ENCODE results near the gene PRAMEF5.
"Not testable (repeated sequence)": the region's sequence is repeated elsewhere in the genome, so short reads cannot be mapped to it uniquely, and the experiment has no call there.

The PRAMEF5 gene

GRCh38 chr1:13253898-13254297, at the start of gene PRAMEF5:
PRAMEF5 (plus strand) TSS chr1:13254198; CDS start chr1:13259269, 5,071 bp downstream.
- DNase-seq (ENCODE audit: low read depth) = not testable (repeated sequence)

DNA sequence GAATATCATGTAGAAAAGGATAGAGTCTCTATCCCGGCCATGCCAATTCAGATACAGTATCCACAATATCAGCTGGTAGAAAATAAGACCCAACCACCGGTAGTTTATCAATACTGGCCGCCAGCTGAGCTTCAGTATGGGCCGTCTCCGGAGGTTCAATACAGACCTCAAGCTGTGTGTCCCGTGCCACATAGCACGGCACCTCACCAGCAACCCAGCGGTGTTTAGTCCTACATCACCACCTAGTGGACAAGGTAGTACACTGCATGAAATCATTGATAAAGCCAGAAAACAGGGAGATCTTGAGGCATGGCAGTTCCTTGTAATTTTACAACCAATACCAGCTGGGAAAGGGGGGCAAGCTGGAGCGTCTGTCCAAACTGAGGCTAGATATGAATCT, 45.3 kb upstream of the PRAMEF5 start:
- DNase-seq (ENCODE audit: low read depth) = not testable (repeated sequence)

DNA sequence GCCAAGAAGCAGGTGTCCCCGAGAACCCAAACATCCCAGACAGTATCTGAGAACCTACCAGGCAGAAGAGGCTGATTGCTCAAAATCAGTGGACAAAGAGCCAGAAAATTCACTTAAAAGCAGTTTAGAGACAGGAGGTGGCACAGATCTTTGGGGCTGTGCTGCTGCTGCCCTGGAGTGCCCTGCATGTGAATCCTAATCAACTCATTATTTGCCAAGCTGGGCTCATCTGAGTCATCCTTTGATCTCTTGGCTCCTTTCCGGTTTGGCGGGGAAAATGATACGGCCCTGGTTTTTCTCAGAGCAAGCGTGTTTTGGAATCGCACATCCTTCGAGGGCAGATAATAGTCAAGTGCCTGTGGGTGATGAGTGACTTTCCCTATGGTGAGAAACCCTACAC, 37.4 kb upstream of the PRAMEF5 start:
- DNase-seq (ENCODE audit: low read depth) = not testable (repeated sequence)

- DNase-seq (ENCODE audit: low read depth) = not testable (repeated sequence)
These were observed 34.8 kb upstream of the PRAMEF5 start for GRCh38 chr1:13219203-13219602.

DNA sequence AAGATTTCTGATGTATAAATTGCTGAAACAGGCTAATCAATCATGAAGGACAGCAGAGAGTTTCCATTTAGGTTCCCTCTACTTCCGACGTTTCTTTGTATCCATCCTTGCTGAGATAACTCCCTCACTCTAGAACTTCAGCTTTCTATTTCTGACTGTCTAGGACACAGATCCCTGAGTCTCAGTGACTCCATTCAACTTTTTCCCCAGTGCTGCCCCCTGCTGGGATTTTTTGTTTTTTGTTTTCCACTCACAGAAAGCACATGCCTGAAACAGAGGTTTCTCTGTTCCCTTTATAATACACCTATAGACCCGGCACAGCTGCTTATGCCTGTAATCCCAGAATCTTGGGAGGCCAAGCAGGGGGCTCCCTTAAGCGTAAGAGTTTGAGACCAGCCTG, 31.2 kb upstream of the PRAMEF5 start:
- DNase-seq (ENCODE audit: low read depth) = not testable (repeated sequence)

DNA sequence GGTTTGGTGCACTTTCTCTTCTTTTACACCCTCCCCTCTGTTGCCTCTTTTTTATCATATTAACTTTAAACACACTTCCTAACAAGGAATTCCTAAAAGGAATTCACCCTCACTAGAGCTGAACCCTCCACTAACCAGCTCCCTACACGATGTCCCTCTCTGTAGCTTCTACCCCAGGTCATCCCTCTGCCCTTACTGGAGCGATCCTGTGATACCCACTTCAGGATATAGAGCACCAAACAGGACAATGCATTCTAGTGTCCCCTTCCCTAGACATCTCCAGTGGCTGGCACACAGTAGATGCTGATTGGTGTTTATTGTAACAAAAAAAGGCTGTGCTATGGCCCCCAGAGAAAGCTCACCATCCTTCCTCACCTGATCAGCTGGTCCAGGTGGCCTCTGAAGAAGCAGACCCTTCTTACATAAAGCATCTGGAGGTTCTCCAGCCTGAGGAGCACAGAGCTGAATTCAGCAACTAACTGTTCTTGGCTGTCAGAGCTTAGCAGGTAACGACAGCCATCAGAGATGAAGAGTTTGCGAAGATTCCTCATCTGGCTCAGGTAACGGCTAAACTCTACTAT, 29.4 kb upstream of the PRAMEF5 start:
- DNase-seq (ENCODE audit: low read depth) = no peak

GRCh38 chr1:13225675-13226204, 28.3 kb upstream of the PRAMEF5 start, which contains the start of gene PRAMEF18:
PRAMEF18 (minus strand) TSS chr1:13226154; CDS start chr1:13226106, 48 bp downstream.
- DNase-seq (ENCODE audit: low read depth) = not testable (repeated sequence)

DNA sequence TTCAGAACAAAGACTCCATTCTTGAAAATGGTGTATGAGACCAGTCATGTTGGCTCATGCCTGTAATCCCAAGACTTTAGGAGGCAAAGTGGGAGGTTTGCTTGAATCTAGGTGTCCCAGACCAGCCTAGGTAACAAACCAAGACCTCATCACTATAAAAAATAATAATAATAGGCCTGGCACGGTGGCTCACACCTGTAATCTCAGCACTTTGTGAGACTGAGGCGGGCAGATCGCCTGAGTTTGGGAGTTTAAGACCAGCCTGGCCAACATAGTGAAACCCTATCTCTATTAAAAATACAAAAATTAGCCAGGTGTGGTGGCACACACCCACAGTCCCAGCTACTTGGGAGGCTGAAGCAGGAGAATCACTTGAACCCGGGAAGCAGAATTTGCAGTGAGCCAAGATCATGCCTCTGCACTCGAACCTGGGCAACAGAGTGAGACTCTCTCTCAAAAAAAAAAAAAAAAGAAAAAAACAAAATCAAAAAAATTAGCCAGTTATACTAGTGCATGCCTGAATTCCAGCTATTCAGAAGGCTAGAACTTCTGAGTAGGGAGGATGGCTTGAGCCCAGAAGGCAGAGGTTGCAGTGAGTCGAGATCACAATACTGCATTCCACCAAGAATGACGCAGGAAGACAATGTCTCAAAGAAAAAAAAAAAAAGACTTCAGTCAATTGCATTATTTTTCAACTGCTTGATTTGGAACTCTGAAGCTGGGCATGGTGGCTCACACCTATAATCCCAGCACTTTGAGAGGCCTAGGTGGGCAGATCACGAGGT, 26.5 kb upstream of the PRAMEF5 start:
- not testable (repeated sequence) for DNase-seq (ENCODE audit: low read depth)

DNA sequence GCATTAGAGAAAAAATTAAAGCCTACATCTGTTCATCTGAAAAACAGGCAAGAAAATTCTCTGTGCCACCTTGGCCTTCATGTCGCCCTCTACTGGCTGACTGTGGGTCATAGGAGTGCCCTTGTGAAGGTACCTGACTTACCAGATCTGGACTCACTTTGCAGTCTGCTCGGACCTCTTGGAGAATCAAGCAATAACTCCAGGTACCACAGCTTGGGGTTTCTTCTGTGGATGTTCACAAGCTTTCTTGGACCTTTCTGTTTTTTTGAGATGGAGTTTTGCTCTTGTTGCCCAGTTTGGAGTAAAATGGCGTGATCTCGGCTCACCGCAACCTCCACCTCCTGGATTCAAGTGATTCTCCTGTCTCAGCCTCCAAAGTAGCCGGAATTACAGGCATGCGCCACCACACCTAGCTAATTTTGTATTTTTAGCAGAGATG, 25.6 kb upstream of the PRAMEF5 start:
- DNase-seq (ENCODE audit: low read depth) = no peak

- DNase-seq (ENCODE audit: low read depth) = not testable (repeated sequence)
These were observed 23.9 kb upstream of the PRAMEF5 start for GRCh38 chr1:13230096-13230495.

GRCh38 chr1:13230601-13231000, 23.4 kb upstream of the PRAMEF5 start:
- DNase-seq (ENCODE audit: low read depth) = not testable (repeated sequence)

GRCh38 chr1:13231061-13231750, 22.8 kb upstream of the PRAMEF5 start:
- not testable (repeated sequence) for DNase-seq (ENCODE audit: low read depth)

DNA sequence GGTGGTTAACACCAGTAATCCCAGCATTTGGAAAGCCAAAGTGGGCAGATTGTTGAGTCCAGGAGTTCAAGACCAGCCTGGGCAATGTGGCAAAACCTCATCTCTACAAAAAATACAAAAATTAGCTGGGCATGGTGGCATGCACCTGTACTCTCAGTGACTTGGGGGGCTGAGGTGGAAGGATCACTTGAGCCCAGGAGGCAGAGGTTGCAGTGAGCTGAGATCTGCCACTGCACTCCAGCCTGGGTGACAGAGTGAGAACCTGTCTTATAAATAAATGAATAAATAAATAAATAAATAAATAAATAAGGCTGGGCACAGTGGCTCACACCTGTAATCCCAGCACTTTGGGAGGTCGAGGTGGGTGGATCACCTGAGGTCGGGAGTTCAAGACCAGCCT, 21.9 kb upstream of the PRAMEF5 start:
- DNase-seq (ENCODE audit: low read depth) = not testable (repeated sequence)

DNA sequence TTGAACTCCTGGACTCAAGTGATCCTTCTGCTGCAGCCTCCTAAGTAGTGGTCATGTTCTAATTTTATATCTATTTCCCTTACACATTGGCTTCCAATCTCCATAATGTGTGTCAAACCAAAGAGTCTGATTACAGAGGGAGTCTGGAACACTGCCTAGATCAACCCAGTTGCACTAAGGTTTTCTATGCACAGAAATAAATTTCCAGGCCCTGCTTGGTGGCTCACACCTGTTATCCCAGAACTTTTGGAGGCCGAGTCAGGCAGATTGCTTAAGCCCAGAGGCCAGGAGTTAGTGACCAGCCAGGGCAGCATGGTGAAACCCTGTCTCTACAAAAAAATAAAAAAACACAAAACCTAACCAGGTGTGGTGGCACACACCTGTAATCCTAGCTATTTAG, 19.9 kb upstream of the PRAMEF5 start:
- not testable (repeated sequence) for DNase-seq (ENCODE audit: low read depth)

GRCh38 chr1:13237572-13237971, 16.4 kb upstream of the PRAMEF5 start:
- not testable (repeated sequence) for DNase-seq (ENCODE audit: low read depth)

GRCh38 chr1:13239633-13240032, 14.4 kb upstream of the PRAMEF5 start:
- not testable (repeated sequence) for DNase-seq (ENCODE audit: low read depth)

DNA sequence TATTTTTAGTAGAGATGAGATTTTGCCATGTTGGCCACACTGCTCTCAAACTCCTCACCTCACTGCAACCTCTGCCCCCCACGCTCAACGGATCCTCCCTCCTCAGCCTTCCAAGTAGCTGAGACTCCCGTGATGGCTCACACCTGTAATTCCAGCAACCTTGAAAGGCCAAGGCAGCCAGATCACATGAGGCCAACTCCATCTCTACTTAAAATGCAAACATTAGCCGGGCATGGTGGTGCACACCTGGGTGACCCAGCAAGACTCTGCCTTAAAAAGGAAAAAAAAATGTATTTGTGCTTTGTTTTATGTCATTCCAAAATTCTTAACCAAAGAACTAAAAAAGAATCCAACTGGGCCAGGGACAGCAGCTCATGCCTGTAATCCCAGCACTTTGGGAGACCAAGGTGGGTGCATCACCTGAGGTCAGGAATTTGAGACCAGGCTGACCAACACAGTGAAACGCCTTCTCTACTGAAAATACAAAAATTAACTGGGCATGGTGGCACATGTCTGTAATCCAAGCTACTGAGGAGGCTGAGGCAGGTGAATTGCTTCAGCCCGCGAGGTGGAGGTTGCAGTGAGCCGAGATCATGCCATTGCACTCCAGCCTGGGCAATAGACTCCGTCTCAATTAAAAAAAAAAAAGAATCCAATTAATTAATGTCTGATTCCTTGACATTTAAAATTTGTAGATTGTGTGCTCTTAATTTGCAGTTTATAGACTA, 10.3 kb upstream of the PRAMEF5 start:
- not testable (repeated sequence) for DNase-seq (ENCODE audit: low read depth)

- DNase-seq (ENCODE audit: low read depth) = not testable (repeated sequence)
These were observed 8.0 kb upstream of the PRAMEF5 start for GRCh38 chr1:13245841-13246553.

GRCh38 chr1:13246554-13246871, 7.5 kb upstream of the PRAMEF5 start:
- not testable (repeated sequence) for DNase-seq (ENCODE audit: low read depth)

DNA sequence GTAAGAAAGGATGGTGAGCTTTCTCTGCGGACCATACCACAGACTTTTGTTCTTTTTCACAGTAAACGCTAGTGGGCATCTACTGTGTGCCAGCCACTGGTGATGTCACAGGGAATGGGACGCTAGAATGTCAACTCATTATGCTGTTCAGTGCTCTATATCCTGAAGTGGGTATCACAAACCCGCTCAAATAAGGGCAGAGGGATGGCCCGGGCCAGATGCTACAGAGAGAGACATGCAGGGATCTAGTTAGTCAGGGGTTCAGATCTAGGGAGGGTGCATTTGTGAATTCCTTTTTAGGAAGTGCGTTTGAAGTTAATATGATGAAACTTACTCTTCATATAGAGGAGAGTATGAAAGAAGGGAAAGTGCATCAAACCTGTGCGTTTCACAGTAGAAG, 6.9 kb upstream of the PRAMEF5 start:
- DNase-seq (ENCODE audit: low read depth) = not testable (repeated sequence)

DNA sequence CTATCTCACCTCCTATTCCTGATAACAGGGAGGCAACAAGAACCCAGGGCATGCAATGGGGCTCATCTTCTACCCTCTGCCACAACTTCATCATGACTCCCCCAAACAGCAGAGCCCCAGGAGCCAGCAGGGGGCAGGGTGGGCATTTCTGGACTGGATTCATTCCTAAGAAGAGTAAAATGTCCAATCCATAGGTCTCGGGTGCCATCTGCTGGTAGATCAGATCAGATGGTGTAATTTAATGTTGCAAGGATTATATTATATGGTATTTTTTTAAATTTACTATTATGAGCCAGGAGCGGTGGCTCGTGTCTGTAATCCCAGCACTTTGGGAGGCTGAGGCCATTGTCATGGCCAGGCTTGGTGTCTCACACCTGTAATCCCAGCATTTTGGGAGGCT, 11.1 kb downstream of the PRAMEF5 start:
- not testable (repeated sequence) for DNase-seq (ENCODE audit: low read depth)

Measured in HS-5 (cell line).